NCI-H2171 treated with DMSO at 0.1 percent for 48 hours (cell line): ENCODE data around the gene TMEM187.

Source experiments
- DNase-seq: peaks from one replicate; lab custom pipeline; 2025; lab: John Stamatoyannopoulos, UW

Gene TMEM187

GRCh38 chrX:153954558-153955227 is 17.9 kb upstream of the TMEM187 start:
- no peak for DNase-seq

DNA sequence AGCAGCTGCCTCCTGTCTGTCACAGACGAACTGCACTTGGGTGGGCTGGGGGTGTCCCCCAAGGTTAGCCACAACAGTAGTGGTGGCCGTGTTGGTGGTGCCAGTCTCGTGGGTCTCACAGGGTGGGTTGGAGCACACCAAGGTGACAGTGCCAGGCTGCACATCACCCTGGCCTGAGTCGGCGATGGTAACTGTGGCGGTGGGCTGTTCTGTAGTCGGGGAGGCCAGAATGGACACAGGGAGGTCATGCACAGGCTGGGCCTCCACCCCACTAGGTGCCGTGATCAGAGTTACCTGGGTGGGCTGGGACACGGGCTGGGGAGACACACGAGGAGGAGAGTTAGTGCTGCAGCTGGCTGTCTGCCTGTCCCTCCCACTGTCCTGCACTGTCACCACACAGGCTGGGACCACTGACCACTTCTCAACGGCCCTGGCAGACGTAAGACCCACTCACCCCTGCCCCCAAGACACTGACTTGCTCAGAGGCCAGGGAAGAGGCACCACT is 17.3 kb upstream of the TMEM187 start:
- no peak for DNase-seq

- DNase-seq: no peak
These were observed 16.3 kb upstream of the TMEM187 start for GRCh38 chrX:153956044-153956907.

GRCh38 chrX:153957224-153957623 is 15.3 kb upstream of the TMEM187 start:
- DNase-seq: no peak

GRCh38 chrX:153958605-153959004 is 13.9 kb upstream of the TMEM187 start:
- DNase-seq: no peak

DNA sequence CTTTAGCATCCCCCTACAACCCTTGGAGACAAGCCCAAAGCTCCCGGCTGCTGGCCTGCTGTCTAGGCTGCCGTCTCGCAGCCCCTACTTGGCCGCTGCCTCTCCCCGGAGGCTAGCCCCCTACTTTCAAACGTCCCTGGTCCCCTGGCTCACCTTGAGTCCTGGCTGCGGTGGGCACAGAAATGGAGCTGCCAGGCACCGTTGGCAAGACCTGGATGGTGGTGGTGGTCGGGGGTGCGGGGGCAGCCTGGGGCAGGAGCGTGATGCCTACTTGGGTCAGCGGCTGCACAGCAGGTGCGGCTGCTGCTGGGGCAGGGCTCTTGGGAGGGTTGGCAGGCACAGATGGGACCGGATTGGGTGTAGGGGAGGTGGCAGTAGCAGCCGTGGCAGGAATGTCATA is 12.9 kb upstream of the TMEM187 start:
- DNase-seq: no peak

DNA sequence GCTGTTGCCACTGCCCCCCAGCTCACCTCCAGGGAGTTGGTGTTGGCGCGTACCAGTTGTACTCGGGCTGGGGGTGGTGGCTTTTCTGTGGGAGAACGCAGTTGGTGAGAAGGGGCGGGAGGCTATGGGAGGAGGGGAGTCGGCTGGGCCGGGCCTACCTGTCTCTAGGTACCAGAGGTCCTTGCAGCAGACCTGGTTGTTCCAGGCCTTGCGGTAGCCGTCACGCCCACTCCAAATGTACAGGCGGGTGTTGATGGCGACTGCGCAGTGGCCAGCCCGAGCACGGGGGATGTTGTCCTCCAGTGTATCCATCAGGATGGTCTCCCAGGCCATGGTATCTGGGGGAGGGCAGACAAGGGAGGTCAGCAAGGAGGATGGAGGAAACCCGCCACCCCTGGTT is 12.5 kb upstream of the TMEM187 start:
- no peak for DNase-seq

- DNase-seq: no peak
These were observed 11.8 kb upstream of the TMEM187 start for GRCh38 chrX:153960786-153961185.

DNA sequence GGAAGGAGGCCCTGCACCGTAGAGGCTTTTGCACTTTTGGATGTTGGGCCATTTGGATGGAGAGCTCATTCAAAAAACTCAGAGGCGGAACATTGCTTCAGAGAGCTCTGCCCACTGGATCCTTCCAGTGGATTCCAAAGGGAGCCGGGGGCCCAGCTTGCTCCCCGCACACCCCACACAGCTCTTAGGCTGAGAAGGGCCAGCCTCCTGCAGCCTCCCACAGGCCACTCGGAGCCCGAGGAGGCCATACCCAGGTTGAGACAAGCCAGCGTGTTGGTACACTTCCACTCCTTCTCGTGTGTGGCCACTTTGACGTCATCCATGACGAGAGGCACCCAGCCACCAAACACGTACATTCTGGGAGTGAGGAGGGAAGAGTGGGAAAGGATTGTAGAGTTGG is 11.3 kb upstream of the TMEM187 start:
- no peak for DNase-seq

DNA sequence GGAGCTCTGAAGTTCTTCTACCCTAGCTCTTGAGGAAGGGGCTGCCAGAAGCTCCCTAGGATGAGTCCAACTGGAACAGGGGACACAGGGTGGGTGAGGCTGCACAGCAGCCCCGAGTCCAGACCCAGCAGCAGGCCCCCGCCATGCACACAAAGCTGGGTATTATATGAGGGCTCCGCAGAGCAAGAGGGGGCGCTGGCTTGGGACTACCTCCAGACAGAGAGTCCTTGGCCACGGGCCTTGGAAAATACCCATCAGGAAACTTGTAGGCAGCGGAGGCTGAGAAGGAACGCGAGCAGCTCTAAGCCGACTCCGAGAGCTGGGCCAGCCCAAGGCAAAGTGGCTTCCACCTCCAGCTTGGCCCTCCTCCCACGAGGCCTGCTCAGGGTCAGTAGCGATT is 9.0 kb upstream of the TMEM187 start:
- no peak for DNase-seq

- no peak for DNase-seq
These were observed 8.4 kb upstream of the TMEM187 start for GRCh38 chrX:153964105-153964504.

DNA sequence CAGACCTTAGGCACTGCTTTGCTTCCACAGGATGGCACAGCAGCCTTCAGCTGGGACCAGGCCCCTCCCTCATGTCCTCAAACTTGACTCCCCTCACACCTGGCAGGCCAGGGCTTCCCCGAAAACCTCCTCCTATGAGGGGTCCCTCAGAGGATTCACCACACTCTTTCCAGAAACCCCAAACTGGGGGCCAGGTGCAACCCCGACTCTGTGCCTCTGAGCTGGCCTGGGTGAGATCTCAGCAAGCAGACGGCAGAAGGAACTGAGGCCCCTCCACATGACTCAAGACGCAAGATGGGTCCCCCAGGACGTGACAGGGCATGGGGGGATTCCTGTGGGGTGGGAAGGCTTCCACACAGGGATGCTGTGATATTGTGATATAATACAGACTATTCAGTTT is 7.1 kb upstream of the TMEM187 start:
- no peak for DNase-seq

DNA sequence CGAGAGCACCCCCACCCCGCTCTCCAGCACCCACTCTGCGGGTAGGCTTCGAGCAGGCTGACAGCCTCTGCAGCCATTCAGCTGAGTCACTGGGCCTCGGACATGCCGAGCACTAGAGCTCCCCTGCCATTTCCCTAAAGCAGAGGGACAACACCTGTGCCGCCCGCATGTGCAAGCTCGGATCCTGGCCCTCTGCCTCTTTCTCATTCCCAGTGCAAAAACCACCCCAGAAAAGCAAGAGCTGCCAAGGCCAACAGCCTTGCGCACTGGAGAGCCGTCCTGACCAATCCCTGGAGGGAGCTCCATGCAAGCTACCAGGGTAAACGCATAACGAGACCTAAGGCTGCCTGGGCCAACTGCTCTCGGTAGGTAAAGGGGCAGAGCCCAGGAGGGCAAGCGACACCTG is 6.3 kb upstream of the TMEM187 start:
- DNase-seq: no peak

DNA sequence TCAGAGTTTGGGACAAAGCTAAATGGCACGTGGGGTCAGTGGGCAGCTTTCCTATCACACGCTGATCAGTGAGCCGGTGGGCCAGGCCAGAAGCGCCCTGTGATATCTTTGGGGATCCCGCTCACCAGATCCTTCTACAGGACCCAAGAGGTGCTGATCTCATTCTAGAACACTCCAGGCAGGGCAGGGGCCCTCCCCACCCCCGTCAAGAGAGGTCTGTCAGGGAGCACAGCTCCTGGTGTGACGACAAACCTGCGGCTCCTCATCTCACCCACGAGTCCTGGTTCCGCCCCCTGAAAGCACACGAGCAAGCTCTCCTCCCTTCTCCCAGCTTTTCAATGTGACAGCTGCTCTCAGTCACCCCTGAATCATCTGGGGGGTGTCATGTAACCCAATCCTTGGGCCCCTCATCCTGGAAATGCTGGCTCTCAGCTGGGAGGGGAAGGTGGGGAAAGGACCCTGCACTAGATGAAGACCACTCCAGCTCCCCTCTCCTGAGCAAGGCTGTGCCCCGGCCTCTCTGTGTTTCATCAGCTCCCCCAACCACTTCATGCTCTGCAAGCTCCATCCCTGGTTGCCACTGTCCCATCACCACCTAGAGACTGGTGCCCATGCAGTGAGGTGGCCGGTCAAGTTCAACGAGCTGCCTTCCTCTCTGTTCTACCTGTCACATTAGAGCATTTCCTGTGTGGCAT is 5.6 kb upstream of the TMEM187 start:
- DNase-seq: no peak

DNA sequence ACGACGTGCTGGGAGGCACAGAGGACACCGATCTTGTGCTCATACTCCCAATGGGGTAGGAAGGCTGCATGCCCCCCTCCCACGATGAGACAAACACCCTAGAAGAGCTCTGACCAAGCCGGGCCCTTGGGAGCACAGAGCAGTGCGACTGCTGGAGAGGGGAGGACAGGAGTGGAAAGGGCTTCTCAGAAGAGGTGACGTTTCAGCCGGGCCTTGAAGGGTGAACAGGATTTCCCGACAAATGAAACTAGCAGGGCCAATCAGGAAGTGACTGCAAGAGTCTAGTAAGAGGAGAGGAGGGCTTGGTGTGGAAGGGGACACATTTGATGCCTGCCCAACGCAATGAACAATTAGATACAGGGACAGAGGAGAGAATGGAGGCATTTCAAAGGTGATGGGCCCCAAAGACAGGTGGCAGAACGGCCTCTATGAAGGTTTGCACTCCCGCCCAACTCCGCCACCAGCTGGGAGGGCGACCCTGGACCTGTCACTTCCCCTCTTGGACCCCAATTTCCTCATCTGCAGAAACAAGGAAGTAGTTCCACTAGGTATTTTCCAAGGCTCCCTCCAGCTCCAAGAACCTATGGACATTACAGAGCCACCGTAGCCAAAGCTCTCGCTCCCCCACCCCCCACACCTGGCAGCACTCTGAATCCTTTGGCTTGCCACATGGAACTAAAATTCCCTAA is 4.9 kb upstream of the TMEM187 start:
- no peak for DNase-seq

DNA sequence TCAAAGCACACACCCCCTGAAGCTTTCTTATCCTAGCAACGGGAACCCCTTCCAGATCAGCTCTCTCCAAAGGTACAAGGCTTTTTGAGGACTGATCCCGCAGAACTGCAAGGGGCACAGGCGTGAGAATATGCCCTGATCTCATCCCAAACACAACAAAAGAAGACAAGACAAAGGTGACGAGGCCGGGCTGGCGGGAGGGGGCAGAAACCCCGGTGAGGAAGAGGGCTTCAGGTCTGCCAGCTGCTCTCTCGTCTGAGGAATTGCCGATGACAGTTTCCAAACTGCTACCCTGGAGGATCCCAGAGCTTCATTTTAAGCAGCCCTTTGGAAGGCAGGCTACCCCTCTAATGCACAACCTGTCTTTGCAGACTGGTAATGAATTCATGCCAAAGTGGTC is 4.3 kb upstream of the TMEM187 start:
- peak; percentile 27 for DNase-seq

GRCh38 chrX:153968754-153969124 is 3.8 kb upstream of the TMEM187 start:
- DNase-seq: no peak

- DNase-seq: no peak
These were observed 3.2 kb upstream of the TMEM187 start for GRCh38 chrX:153969125-153969903.

- no peak for DNase-seq
These were observed 2.6 kb upstream of the TMEM187 start for GRCh38 chrX:153969904-153970356.

DNA sequence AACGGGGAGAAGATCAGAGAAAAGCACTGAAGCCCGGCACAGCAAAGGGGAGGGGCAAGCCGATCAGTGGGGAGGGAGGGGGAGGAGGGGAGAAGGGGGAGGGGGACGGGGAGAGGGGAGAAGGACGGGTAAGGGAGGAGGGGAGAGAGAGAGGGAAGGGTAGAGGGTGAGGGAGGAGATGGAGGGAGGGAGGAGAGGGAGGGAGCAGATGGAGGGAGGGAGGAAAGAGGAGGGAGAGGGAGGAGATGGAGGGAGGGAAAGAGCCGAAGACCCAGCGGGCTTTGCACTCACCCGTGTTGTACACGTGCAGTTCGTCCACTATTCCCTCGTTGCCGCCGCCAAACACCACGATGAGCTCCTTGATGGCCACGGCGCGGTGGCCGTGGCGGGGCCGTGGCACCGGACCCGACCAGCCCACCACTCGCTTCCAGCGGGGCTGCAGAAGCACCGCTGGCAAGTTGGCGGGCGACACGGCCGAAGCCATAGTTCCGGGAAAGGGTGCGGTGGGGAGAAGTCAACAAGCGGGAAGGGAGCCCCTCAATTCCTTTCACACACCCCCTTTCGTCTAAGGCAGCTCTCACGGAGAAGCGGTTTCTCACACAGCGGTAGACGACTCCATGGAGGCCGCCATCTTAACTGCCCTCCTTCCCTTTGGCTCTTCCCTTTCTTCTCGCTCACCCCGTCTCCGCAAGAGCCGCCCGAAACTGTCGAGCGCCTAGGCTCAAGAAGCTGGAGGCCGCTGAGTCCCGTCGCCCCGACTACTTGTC is 2.0 kb upstream of the TMEM187 start:
- DNase-seq: peak; percentile 43

- DNase-seq: peak; percentile 67
These were observed 1.5 kb upstream of the TMEM187 start for GRCh38 chrX:153971124-153971449.
